Astrocyte of the spinal cord (primary cell): ENCODE data around the gene CTXND2.
A peak's percentile ranks its signal among the peaks of the same experiment; 100 is the strongest.
"Not testable (repeated sequence)": the region's sequence is repeated elsewhere in the genome, so short reads cannot be mapped to it uniquely, and the experiment has no call there.

Experiments
- DNase-seq: peaks from one replicate; pipeline ENCODE4 v3.0.0; 2011; ENCODE audit warnings: low read depth, low spot score
- H3K4me3 ChIP-seq: 2 replicates; pipeline ENCODE4 v1.5.1; 2011; ENCODE audit warnings: low read depth, mild to moderate bottlenecking, low read length, moderate library complexity
- CTCF ChIP-seq: IDR thresholded peaks from 2 replicates; pipeline ENCODE4 v1.5.1; 2012; ENCODE audit warnings: low read depth, mild to moderate bottlenecking, low read length, inconsistent platforms
- in situ Hi-C: cut with HindIII; loops from 2 replicates; pipeline ENCODE4 v1.10.0; 2017; ENCODE audit warnings: low sequenced_read_pairs

Gene CTXND2

GRCh38 chr1:150887018-150887417 lies at the start of gene CTXND2:
Gene CTXND2, plus strand, starts transcription at chr1:150887136. Its CDS starts 25,179 bp downstream, at chr1:150912315.
- in situ Hi-C loops: no loop called here
- TF ChIP-seq CTCF: no peak
- no peak within 1 kb of the TSS for H3K4me3 ChIP-seq
- DNase-seq: peak; percentile 5

GRCh38 chr1:150840850-150841249 lies 46.1 kb upstream of the CTXND2 start:
- DNase-seq, H3K4me3 ChIP-seq, in situ Hi-C loops: not testable (repeated sequence)

- no peak overlapping the region for H3K4me3 ChIP-seq
- TF ChIP-seq CTCF: no peak
- in situ Hi-C loops: no loop called here
- no peak for DNase-seq
These were observed 45.3 kb upstream of the CTXND2 start for GRCh38 chr1:150841626-150842025.

GRCh38 chr1:150842343-150842742 lies 44.6 kb upstream of the CTXND2 start:
- in situ Hi-C loops: no loop called here
- TF ChIP-seq CTCF: no peak
- DNase-seq: no peak
- H3K4me3 ChIP-seq: no peak overlapping the region

- in situ Hi-C loops: no loop called here
- no peak for TF ChIP-seq CTCF
- no peak for DNase-seq
- no peak overlapping the region for H3K4me3 ChIP-seq
These were observed 44.0 kb upstream of the CTXND2 start for GRCh38 chr1:150842964-150843363.

GRCh38 chr1:150843474-150843873 lies 43.5 kb upstream of the CTXND2 start:
- no peak overlapping the region for H3K4me3 ChIP-seq
- in situ Hi-C loops: no loop called here
- no peak for DNase-seq
- TF ChIP-seq CTCF: no peak

- no peak for TF ChIP-seq CTCF
- in situ Hi-C loops: no loop called here
- no peak overlapping the region for H3K4me3 ChIP-seq
- DNase-seq: no peak
These were observed 40.3 kb upstream of the CTXND2 start for GRCh38 chr1:150846473-150847146.

GRCh38 chr1:150850801-150851362 lies 36.1 kb upstream of the CTXND2 start:
- DNase-seq, in situ Hi-C loops, H3K4me3 ChIP-seq: not testable (repeated sequence)

- in situ Hi-C loops, H3K4me3 ChIP-seq, DNase-seq: not testable (repeated sequence)
These were observed 34.2 kb upstream of the CTXND2 start for GRCh38 chr1:150852734-150853133.
